GM23338 (cell line): ENCODE measurements around the gene PRDM10. TPM values are rescaled to one million over a fixed set of nuclear protein-coding genes. Genes with fewer than 3 reads are reported as not detected.

Experiments
- ATAC-seq: fragments of 200-7000 bp; cut with Tn5 transposase; 3 replicates; pipeline ENCODE4 v1.9.1; 2020
- DNase-seq: peaks from one replicate; pipeline ENCODE4 v3.0.0-alpha.2; 2015; ENCODE audit warnings: low spot score
- H2AFZ ChIP-seq: fragments of 200-600 bp; sonication (generic); 2 replicates; pipeline ENCODE4 v1.8.0; 2016; ENCODE audit warnings: antibody characterized with exemption, mild to moderate bottlenecking, moderate library complexity
- H3F3A ChIP-seq: fragments of 200-600 bp; sonication (generic); replicated peaks from 2 replicates; pipeline ENCODE4 v1.8.0; 2017; ENCODE audit warnings: antibody characterized with exemption, mixed run types, low read depth
- H3K27ac ChIP-seq: fragments of 200-600 bp; sonication (generic); 2 replicates; pipeline ENCODE4 v1.6.1; 2016; ENCODE audit warnings: low read depth
- H3K27me3 ChIP-seq: fragments of 200-600 bp; sonication (generic); 2 replicates; pipeline ENCODE4 v1.8.0; 2016; ENCODE audit warnings: mild to moderate bottlenecking, mixed run types, moderate library complexity; ENCODE audit not compliant: insufficient read depth
- H3K36me3 ChIP-seq: fragments of 200-600 bp; sonication (generic); 2 replicates; pipeline ENCODE4 v1.8.0; 2016; ENCODE audit warnings: mild to moderate bottlenecking; ENCODE audit not compliant: insufficient read depth
- H3K4me1 ChIP-seq: fragments of 200-600 bp; sonication (generic); 2 replicates; pipeline ENCODE4 v1.8.0; 2016; ENCODE audit warnings: mild to moderate bottlenecking, moderate library complexity; ENCODE audit not compliant: insufficient read depth
- H3K4me2 ChIP-seq: fragments of 200-600 bp; sonication (generic); 2 replicates; pipeline ENCODE4 v1.7.1; 2017; ENCODE audit warnings: mixed run types
- H3K4me3 ChIP-seq: fragments of 200-600 bp; sonication (generic); 2 replicates; pipeline ENCODE4 v1.6.1; 2016; ENCODE audit warnings: mixed run types
- H3K79me2 ChIP-seq: fragments of 200-600 bp; sonication (generic); replicated peaks from 2 replicates; pipeline ENCODE4 v1.8.0; 2017; ENCODE audit warnings: mild to moderate bottlenecking; ENCODE audit not compliant: insufficient read depth
- H3K9me2 ChIP-seq: fragments of 200-600 bp; sonication (generic); 2 replicates; pipeline ENCODE4 v1.8.0; 2017; ENCODE audit not compliant: insufficient read depth
- H4K20me1 ChIP-seq: fragments of 200-600 bp; sonication (generic); replicated peaks from 2 replicates; pipeline ENCODE4 v1.8.0; 2017; ENCODE audit warnings: mild to moderate bottlenecking; ENCODE audit not compliant: insufficient read depth
- H3K27ac Mint-ChIP-seq: 2 replicates; pipeline ENCODE4 v1.8.0; 2020; ENCODE audit warnings: inconsistent platforms, mild to moderate bottlenecking, moderate library complexity, mixed read lengths
- H3K27me3 Mint-ChIP-seq: 3 replicates; pipeline ENCODE4 v1.8.0; 2022; ENCODE audit warnings: low read depth, mild to moderate bottlenecking, moderate library complexity, mixed read lengths, inconsistent platforms; ENCODE audit not compliant: insufficient read depth, poor library complexity
- H3K36me3 Mint-ChIP-seq: 3 replicates; pipeline ENCODE4 v1.8.0; 2021; ENCODE audit warnings: low read depth, mild to moderate bottlenecking, inconsistent platforms, moderate library complexity, mixed read lengths
- H3K4me1 Mint-ChIP-seq: 3 replicates; pipeline ENCODE4 v1.8.0; 2020; ENCODE audit warnings: mild to moderate bottlenecking, inconsistent platforms, mixed read lengths
- H3K4me3 Mint-ChIP-seq: 3 replicates; pipeline ENCODE4 v1.8.0; 2021; ENCODE audit warnings: moderate library complexity, mild to moderate bottlenecking, inconsistent platforms, mixed read lengths
- H3K9me3 Mint-ChIP-seq: 3 replicates; pipeline ENCODE4 v1.8.0; 2020; ENCODE audit warnings: moderate library complexity, mild to moderate bottlenecking, inconsistent platforms, mixed read lengths
- CTCF ChIP-seq, 2 experiments: fragments of 200-600 bp in 1 of 2; sonication (generic) in 1 of 2; conservative IDR thresholded peaks; 2 replicates each; pipeline versions ENCODE4 v1.5.1 to v1.6.1; 2016 to 2017; ENCODE audit warnings: antibody characterized with exemption in 2 of 2, low read depth in 2 of 2, mild to moderate bottlenecking in 2 of 2, moderate library complexity in 1 of 2
- POLR2AphosphoS5 ChIP-seq: IDR thresholded peaks from 2 replicates; pipeline ENCODE4 v1.6.1; 2016; ENCODE audit warnings: antibody characterized with exemption, low read depth
- ZNF114 ChIP-seq: fragments of 250-450 bp; sonication (Bioruptor Pico); IDR thresholded peaks from 2 replicates; pipeline ENCODE4 v1.5.0; 2020; ENCODE audit warnings: mild to moderate bottlenecking, moderate library complexity
- ZNF331 ChIP-seq: fragments of 250-450 bp; sonication (Bioruptor Pico); IDR thresholded peaks from 2 replicates; pipeline ENCODE4 v1.5.0; 2020; ENCODE audit warnings: low read depth, mild to moderate bottlenecking, moderate library complexity
- ZNF462 ChIP-seq: fragments of 250-450 bp; sonication (Bioruptor Pico); IDR thresholded peaks from 2 replicates; pipeline ENCODE4 v1.5.0; 2020; ENCODE audit warnings: mild to moderate bottlenecking, moderate library complexity
- polyA plus RNA-seq: library from polyadenylated mRNA; unstranded; fragments of >200 nt; fragmentation: Nextera tagmentation; extraction: Ambion mirVana; gene quantifications from 2 replicates; pipeline ENCODE4 v1.2.1, GENCODE V29; 2016
- total RNA-seq: library from RNA; depleted of rRNA; stranded (reverse); fragments of >200 nt; shearing (Covaris generic); gene quantifications from 2 replicates; pipeline ENCODE4 v1.2.3, GENCODE V29; 2014

PRDM10 gene
- total and polyA plus RNA-seq, 2 experiments from 2014 or later, result 5.2 to 14.9 TPM

- TF ChIP-seq ZNF462 (CRISPR knock-in tag) (no peak), CTCF (conservative IDR thresholded peaks at IDR 0.05; ENCODE audit: low read depth in 2 of 2) (no peak)
Measured at GRCh38 chr11:129950101-129951091, 52.2 kb downstream of the PRDM10 start (continued).

- Histone ChIP-seq H3K9me2 (no peaks in the 10 kb centered on the region), H3K4me2 (no peak overlapping the region), H4K20me1 (peaks cover 5% of the 10 kb centered on the region; the same call in 1 of the 2 replicates), H3K27ac (no peak overlapping the region), H3K36me3 (0 out of 2 replicates have a peak, but pooled peaks cover 3% of the 10 kb centered on the region), H3F3A (no peaks in the 10 kb centered on the region), H2AFZ (no peak overlapping the region), H3K4me3 (no peak overlapping the region), H3K79me2 (no peaks in the 10 kb centered on the region), H3K4me1 (no peaks in the 10 kb centered on the region; the same call in 1 of the 2 replicates), H3K27me3 (no peaks in the 10 kb centered on the region)
- H3K27ac Mint-ChIP-seq, result no peak overlapping the region
- H3K27me3 Mint-ChIP-seq, result peaks cover 4% of the 10 kb centered on the region
- H3K9me3 Mint-ChIP-seq, result no peaks in the 10 kb centered on the region
- DNase-seq, result no peak
- H3K36me3 Mint-ChIP-seq, result peaks cover 16% of the 10 kb centered on the region
- ATAC-seq, result no peak
- H3K4me3 Mint-ChIP-seq, result no peak overlapping the region
- H3K4me1 Mint-ChIP-seq, result peaks cover 35% of the 10 kb centered on the region
- no peak for TF ChIP-seq POLR2AphosphoS5
- no peak for TF ChIP-seq ZNF114 (CRISPR knock-in tag)
- no peak for TF ChIP-seq ZNF331 (CRISPR knock-in tag)
- no peak for TF ChIP-seq ZNF462 (CRISPR knock-in tag)
Measured at GRCh38 chr11:129948926-129949466, 53.6 kb downstream of the PRDM10 start.
